Heart left ventricle (tissue), 13 donors: Measurements from ENCODE around the gene ASIP.

Experiments
- CTCF ChIP-seq, 12 donors: fragments of 200-600 bp; sonication (generic) in 4 of 12; IDR thresholded peaks; one replicate each; pipeline versions ENCODE4 v1.5.0 to v1.8.0; 2018 to 2022; ENCODE audit warnings: antibody characterized with exemption in 12 of 12, mild to moderate bottlenecking in 5 of 12
- POLR2A ChIP-seq, 2 donors: fragments of 450-650 bp; IDR thresholded peaks; one replicate each; pipeline ENCODE4 v1.6.1; 2017; ENCODE audit warnings: antibody characterized with exemption in 2 of 2, mild to moderate bottlenecking in 2 of 2, moderate library complexity in 2 of 2
- donor health status: ischemic (EF 13 %, LVEDD 7.1; RV severe dilation, severe dysfunction).
- donor health status: DM: no; HTN: yes; CAD: no.
- donor health status: DM: no; HTN: no; CAD: no.
- donor health status: ischemic (EF 25% LVEDD 6.9; RV normal size, moderate dysfunction).
- donor health status: ischemic (EF 25% LVEDD 5.7; RV mildly dilated, moderate dysfunction).
- donor health status: ischemic (EF 35%, LVEDD 5.7; RV mildly dilated, moderate dysfunction).
- donor health status: nonischemic (EF 11% LVEDD 7.7; RV severe dilation, severe dysfunction).
- donor health status: DM: yes; HTN: yes; CAD: no.
- donor health status: PGD.
- donor health status: ischemic (EF 29% LVEDD 5.4; RV normal size, mild dysfunction).
- donor health status: nonischemic (EF 23%, LVEDD 6.1; RV moderate dilation, normal function).

GRCh38 chr20:34309691-34310090 lies 68.5 kb downstream of the ASIP start:
- TF ChIP-seq CTCF (IDR thresholded peaks at IDR 0.05) (no peak), POLR2A (IDR thresholded peaks at IDR 0.05) (no peak)
